ENCODE measurements around the gene ACSL6.

DNA sequence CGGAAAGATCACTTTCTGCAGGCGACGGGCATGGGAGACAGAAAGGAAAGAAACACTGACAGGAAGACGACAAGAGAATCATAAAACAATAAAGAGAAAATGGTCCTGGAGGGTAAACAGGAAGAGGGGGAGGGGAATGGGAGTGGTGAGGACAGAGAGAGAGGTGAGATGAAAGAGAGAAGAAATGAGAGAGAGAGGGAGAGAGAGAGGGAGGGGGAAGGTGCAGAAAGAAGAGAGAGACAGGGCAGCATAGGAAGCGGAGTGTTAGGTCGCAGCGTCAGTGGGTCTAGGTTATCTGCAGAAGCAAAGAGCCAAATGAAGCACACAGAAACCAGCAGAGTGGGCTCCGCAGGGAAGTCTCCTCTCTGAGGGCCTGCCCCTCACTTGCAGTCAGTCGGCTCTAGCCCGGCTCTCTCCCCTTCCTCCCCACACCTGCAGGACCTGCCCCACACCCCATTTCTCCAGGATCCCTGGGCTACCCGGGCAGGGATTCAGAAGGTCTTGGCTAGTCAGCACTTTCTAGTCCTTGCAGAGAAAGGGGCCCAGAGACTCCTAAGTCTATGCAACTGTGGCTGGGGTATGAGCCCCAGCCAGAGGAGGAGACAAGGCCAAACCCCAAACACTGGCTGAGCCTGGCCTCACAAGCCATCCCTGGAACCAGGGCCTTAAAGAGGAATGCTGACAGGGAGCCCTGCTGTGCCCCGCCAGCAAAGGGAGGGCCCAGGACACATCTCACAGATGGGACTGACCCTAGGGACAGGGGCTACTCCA, 36.3 kb downstream of the ACSL6 start:
- TF ChIP-seq, protein P1, sequence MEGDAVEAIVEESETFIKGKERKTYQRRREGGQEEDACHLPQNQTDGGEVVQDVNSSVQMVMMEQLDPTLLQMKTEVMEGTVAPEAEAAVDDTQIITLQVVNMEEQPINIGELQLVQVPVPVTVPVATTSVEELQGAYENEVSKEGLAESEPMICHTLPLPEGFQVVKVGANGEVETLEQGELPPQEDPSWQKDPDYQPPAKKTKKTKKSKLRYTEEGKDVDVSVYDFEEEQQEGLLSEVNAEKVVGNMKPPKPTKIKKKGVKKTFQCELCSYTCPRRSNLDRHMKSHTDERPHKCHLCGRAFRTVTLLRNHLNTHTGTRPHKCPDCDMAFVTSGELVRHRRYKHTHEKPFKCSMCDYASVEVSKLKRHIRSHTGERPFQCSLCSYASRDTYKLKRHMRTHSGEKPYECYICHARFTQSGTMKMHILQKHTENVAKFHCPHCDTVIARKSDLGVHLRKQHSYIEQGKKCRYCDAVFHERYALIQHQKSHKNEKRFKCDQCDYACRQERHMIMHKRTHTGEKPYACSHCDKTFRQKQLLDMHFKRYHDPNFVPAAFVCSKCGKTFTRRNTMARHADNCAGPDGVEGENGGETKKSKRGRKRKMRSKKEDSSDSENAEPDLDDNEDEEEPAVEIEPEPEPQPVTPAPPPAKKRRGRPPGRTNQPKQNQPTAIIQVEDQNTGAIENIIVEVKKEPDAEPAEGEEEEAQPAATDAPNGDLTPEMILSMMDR (IDR thresholded peaks at IDR 0.05), result no peak
- no peak for TF ChIP-seq POLR2A (IDR thresholded peaks at IDR 0.05)
